ENCODE results near the gene UTP11. TPM values are rescaled to one million over a fixed set of nuclear protein-coding genes. Genes with fewer than 3 reads are reported as not detected.

The UTP11 gene
- total RNA-seq, 1 experiment from 2014 or later = 53.8 TPM

DNA sequence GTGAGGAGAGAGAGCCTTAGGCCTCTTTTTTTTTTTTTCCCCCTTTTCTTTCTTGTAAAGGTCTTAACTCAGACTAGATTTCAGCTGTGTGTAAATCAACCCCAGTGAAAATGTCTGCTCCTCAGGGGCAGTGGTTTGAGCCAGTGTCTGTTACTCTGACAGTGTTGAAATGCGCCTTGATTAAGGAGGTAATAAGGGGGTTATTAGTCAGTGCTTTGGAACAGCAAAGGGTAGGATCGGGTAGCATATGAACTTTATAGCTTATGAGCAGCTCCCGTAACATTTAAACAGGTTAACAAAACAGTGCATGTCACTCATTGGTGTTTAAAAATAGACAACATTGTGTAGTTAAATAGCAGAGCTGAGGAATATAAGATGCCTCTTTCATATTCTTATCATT lies 10.3 kb downstream of the UTP11 start:
- in situ Hi-C loops (cut with HindIII; ENCODE audit: low pct_unique_long_range_greater_than_20kb, low sequenced_read_pairs) = no loop called here
- Histone ChIP-seq H3K27ac (ENCODE audit: low read length) (no peak overlapping the region), H3K36me3 (ENCODE audit: control insufficient read depth, insufficient read depth, low read length) (peaks cover 31% of the 10 kb centered on the region), H3K4me3 (ENCODE audit: low read depth in 2 of 2, low read length in 2 of 2) (no peak overlapping the region), H3K9me3 (ENCODE audit: control insufficient read depth, insufficient read depth, low read depth, low read length) (no peaks in the 10 kb centered on the region), H3K4me1 (ENCODE audit: control insufficient read depth, insufficient read depth, low read length) (no peaks in the 10 kb centered on the region), H3K27me3 (ENCODE audit: control insufficient read depth, insufficient read depth, low read length) (no peaks in the 10 kb centered on the region)
- no TSS peak for BruUV-seq (replicated peaks)
- intact Hi-C loops (cut with micrococcal nuclease; ENCODE audit: unreplicated experiment) = no loop called here
- no peak for TF ChIP-seq POLR2AphosphoS5 (IDR thresholded peaks at IDR 0.05; ENCODE audit: low read depth, low read length)
- no peak for TF ChIP-seq TCF7L2 (IDR thresholded peaks at IDR 0.05; ENCODE audit: low read depth, low read length)
- no peak for TF ChIP-seq CTCF (IDR thresholded peaks at IDR 0.05)
- TF ChIP-seq, protein P1, sequence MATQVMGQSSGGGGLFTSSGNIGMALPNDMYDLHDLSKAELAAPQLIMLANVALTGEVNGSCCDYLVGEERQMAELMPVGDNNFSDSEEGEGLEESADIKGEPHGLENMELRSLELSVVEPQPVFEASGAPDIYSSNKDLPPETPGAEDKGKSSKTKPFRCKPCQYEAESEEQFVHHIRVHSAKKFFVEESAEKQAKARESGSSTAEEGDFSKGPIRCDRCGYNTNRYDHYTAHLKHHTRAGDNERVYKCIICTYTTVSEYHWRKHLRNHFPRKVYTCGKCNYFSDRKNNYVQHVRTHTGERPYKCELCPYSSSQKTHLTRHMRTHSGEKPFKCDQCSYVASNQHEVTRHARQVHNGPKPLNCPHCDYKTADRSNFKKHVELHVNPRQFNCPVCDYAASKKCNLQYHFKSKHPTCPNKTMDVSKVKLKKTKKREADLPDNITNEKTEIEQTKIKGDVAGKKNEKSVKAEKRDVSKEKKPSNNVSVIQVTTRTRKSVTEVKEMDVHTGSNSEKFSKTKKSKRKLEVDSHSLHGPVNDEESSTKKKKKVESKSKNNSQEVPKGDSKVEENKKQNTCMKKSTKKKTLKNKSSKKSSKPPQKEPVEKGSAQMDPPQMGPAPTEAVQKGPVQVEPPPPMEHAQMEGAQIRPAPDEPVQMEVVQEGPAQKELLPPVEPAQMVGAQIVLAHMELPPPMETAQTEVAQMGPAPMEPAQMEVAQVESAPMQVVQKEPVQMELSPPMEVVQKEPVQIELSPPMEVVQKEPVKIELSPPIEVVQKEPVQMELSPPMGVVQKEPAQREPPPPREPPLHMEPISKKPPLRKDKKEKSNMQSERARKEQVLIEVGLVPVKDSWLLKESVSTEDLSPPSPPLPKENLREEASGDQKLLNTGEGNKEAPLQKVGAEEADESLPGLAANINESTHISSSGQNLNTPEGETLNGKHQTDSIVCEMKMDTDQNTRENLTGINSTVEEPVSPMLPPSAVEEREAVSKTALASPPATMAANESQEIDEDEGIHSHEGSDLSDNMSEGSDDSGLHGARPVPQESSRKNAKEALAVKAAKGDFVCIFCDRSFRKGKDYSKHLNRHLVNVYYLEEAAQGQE (IDR thresholded peaks at IDR 0.05; ENCODE audit: insufficient read depth in 1 of 2, low read depth in 2 of 2, low read length in 1 of 2) = no peak
- no peak for TF ChIP-seq SIN3A (IDR thresholded peaks at IDR 0.05; ENCODE audit: borderline replicate concordance, insufficient read depth, low read depth, low read length)
- ChIA-PET POLR2A (interaction anchor here (0.9 kb wide), 1 partner anchor 10 kb away, joined by 4 read pairs; no protein-coding TSS in a partner anchor), CTCF (interaction anchor here (0.7 kb wide), 1 partner anchor 11 kb away, joined by 3 read pairs; no protein-coding TSS in a partner anchor)
- no peak for DNase-seq (ENCODE audit: low read depth, low spot score)
- ATAC-seq = no peak

- peaks cover 13% of the 10 kb centered on the region for H3K4me1 ChIP-seq (ENCODE audit: control insufficient read depth, insufficient read depth, low read length)
- ATAC-seq (no peak), DNase-seq (ENCODE audit: low read depth, low spot score) (no peak)
- ChIA-PET POLR2A (no interaction called here), CTCF (interaction anchor here (0.6 kb wide), 2 partner anchors 25 to 807 kb away, joined by 3 to 4 read pairs; no protein-coding TSS in a partner anchor)
- no peak overlapping the region for H3K27ac ChIP-seq (ENCODE audit: low read length)
- H3K9me3 ChIP-seq (ENCODE audit: control insufficient read depth, insufficient read depth, low read depth, low read length) = no peaks in the 10 kb centered on the region
- in situ Hi-C loops (cut with HindIII; ENCODE audit: low pct_unique_long_range_greater_than_20kb, low sequenced_read_pairs) = no loop called here
- peaks cover 20% of the 10 kb centered on the region for H3K36me3 ChIP-seq (ENCODE audit: control insufficient read depth, insufficient read depth, low read length)
- no TSS peak for BruUV-seq (replicated peaks)
- no peak overlapping the region for H3K4me3 ChIP-seq (ENCODE audit: low read depth in 2 of 2, low read length in 2 of 2)
- TF ChIP-seq TCF7L2 (IDR thresholded peaks at IDR 0.05; ENCODE audit: low read depth, low read length) = no peak
- no peak for TF ChIP-seq POLR2AphosphoS5 (IDR thresholded peaks at IDR 0.05; ENCODE audit: low read depth, low read length)
- TF ChIP-seq SIN3A (IDR thresholded peaks at IDR 0.05; ENCODE audit: borderline replicate concordance, insufficient read depth, low read depth, low read length) = no peak
- TF ChIP-seq, protein P1 (IDR thresholded peaks at IDR 0.05; ENCODE audit: insufficient read depth in 1 of 2, low read depth in 2 of 2, low read length in 1 of 2) = no peak
- TF ChIP-seq CTCF (IDR thresholded peaks at IDR 0.05) = no peak
- intact Hi-C loops (cut with micrococcal nuclease; ENCODE audit: unreplicated experiment) = loop anchor here (5.0 kb wide), 1 partner anchor 812 kb away; no protein-coding TSS in a partner anchor
- H3K27me3 ChIP-seq (ENCODE audit: control insufficient read depth, insufficient read depth, low read length) = no peaks in the 10 kb centered on the region
Observed at GRCh38 chr1:38025233-38025632, 12.7 kb downstream of the UTP11 start.

All from Panc1 (cell line).